IMR-90 (cell line): Measurements from ENCODE around the gene RBFOX1. TPM values are rescaled to one million over a fixed set of nuclear protein-coding genes. Genes with fewer than 3 reads are reported as not detected.

Source experiments
- ATAC-seq: fragments of 200-7000 bp; cut with Tn5 transposase; 2 replicates; pipeline ENCODE4 v1.9.1; 2020; ENCODE audit warnings: low read depth, mild to moderate bottlenecking, moderate library complexity
- BruUV-seq: library from RNA; stranded (reverse); fragments of 400-500 nt; replicated peaks from 2 replicates; lab custom pipeline; 2021; lab: Mats Ljungman, UMichigan
- CTCF ChIA-PET: fragments of 300-600 bp; formaldehyde crosslinking; extraction: SDS; loops from one replicate; lab custom pipeline; 2021; ENCODE audit warnings: antibody characterized with exemption; lab: Yijun Ruan, JAX
- POLR2A ChIA-PET: fragments of 300-600 bp; sonication (Branson Sonifier 250); formaldehyde crosslinking; loops from one replicate; lab custom pipeline; 2022; ENCODE audit warnings: antibody characterized with exemption; ENCODE audit not compliant: unreplicated experiment; lab: Charles Lee
- DNase-seq: peaks from one replicate; pipeline ENCODE4 v3.0.0; 2013
- H2AFZ ChIP-seq: replicated peaks from 2 replicates; pipeline ENCODE3; 2013; ENCODE audit warnings: low read length, mild to moderate bottlenecking; ENCODE audit not compliant: poor library complexity
- H2AK5ac ChIP-seq: 2 replicates; pipeline ENCODE4 v1.6.1; 2013; ENCODE audit warnings: low read depth, low read length, inconsistent platforms
- H2AK9ac ChIP-seq: replicated peaks from 2 replicates; pipeline ENCODE3; 2013; ENCODE audit warnings: mild to moderate bottlenecking, low read depth, low read length, moderate library complexity; ENCODE audit not compliant: poor library complexity
- H2BK120ac ChIP-seq: 2 replicates; pipeline ENCODE4 v1.6.1; 2013; ENCODE audit warnings: low read depth, low read length, inconsistent platforms
- H2BK15ac ChIP-seq: 3 replicates; pipeline ENCODE4 v1.6.1; 2013; ENCODE audit warnings: low read depth, low read length, inconsistent platforms
- H2BK20ac ChIP-seq: 2 replicates; pipeline ENCODE4 v1.6.1; 2013; ENCODE audit warnings: low read depth, mild to moderate bottlenecking, inconsistent platforms, low read length, moderate library complexity
- H2BK5ac ChIP-seq: 2 replicates; pipeline ENCODE4 v1.6.1; 2013; ENCODE audit warnings: mild to moderate bottlenecking, low read depth, low read length, inconsistent platforms; ENCODE audit not compliant: poor library complexity, severe bottlenecking
- H3K14ac ChIP-seq: replicated peaks from 2 replicates; pipeline ENCODE4 v1.6.1; 2013; ENCODE audit warnings: low read depth, low read length, inconsistent platforms
- H3K18ac ChIP-seq: 2 replicates; pipeline ENCODE4 v1.6.1; 2013; ENCODE audit warnings: low read depth, low read length, control low read depth
- H3K23ac ChIP-seq: 2 replicates; pipeline ENCODE4 v1.6.1; 2013; ENCODE audit warnings: low read depth, low read length, inconsistent platforms
- H3K27ac ChIP-seq: 2 replicates; pipeline ENCODE4 v1.5.1; 2013; ENCODE audit warnings: mild to moderate bottlenecking, control low read depth, low read length; ENCODE audit not compliant: insufficient read depth
- H3K27me3 ChIP-seq: 2 replicates; pipeline ENCODE4 v1.6.1; 2013; ENCODE audit warnings: low read length; ENCODE audit not compliant: control insufficient read depth, insufficient read depth
- H3K36me3 ChIP-seq: 2 replicates; pipeline ENCODE4 v1.6.1; 2013; ENCODE audit warnings: low read length, mixed read lengths; ENCODE audit not compliant: control insufficient read depth, insufficient read depth
- H3K4ac ChIP-seq: 2 replicates; pipeline ENCODE4 v1.6.1; 2013; ENCODE audit warnings: low read depth, low read length, inconsistent platforms
- H3K4me1 ChIP-seq: 2 replicates; pipeline ENCODE4 v1.6.1; 2013; ENCODE audit warnings: low read length, mixed read lengths; ENCODE audit not compliant: control insufficient read depth, insufficient read depth
- H3K4me2 ChIP-seq: 2 replicates; pipeline ENCODE4 v1.6.1; 2013; ENCODE audit warnings: low read depth, mild to moderate bottlenecking, control low read depth, low read length, moderate library complexity
- H3K4me3 ChIP-seq: 2 replicates; pipeline ENCODE4 v1.5.1; 2013; ENCODE audit warnings: low read depth, mild to moderate bottlenecking, control low read depth, low read length, moderate library complexity; ENCODE audit not compliant: insufficient read depth
- H3K56ac ChIP-seq: 2 replicates; pipeline ENCODE4 v1.6.1; 2013; ENCODE audit warnings: low read length, inconsistent platforms; ENCODE audit not compliant: insufficient read depth; ENCODE audit errors: extremely low read depth
- H3K79me1 ChIP-seq, 2 experiments: 2 replicates each; pipeline ENCODE4 v1.6.1; 2013; ENCODE audit warnings: low read length in 2 of 2, inconsistent platforms in 1 of 2, low read depth in 1 of 2
- H3K9ac ChIP-seq: 2 replicates; pipeline ENCODE4 v1.6.1; 2013; ENCODE audit warnings: low read depth, low read length, control low read depth
- H3K9me1 ChIP-seq: 2 replicates; pipeline ENCODE4 v1.6.1; 2013; ENCODE audit warnings: low read length, inconsistent platforms; ENCODE audit not compliant: insufficient read depth
- H3K9me3 ChIP-seq: 2 replicates; pipeline ENCODE4 v1.6.1; 2013; ENCODE audit warnings: low read length; ENCODE audit not compliant: control insufficient read depth, insufficient read depth
- H4K20me1 ChIP-seq: 2 replicates; pipeline ENCODE4 v1.6.1; 2013; ENCODE audit warnings: low read length, inconsistent platforms; ENCODE audit not compliant: insufficient read depth
- H4K5ac ChIP-seq: 2 replicates; pipeline ENCODE4 v1.6.1; 2013; ENCODE audit warnings: mild to moderate bottlenecking, low read depth, low read length, control low read depth
- H4K8ac ChIP-seq, 2 experiments: 2 replicates each; pipeline ENCODE4 v1.6.1; 2013; ENCODE audit warnings: low read depth in 2 of 2, low read length in 2 of 2, control low read depth in 1 of 2, inconsistent platforms in 1 of 2
- H4K91ac ChIP-seq: 2 replicates; pipeline ENCODE4 v1.6.1; 2013; ENCODE audit warnings: low read depth, low read length, inconsistent platforms; ENCODE audit not compliant: insufficient read depth
- BHLHE40 ChIP-seq: fragments of 150-350 bp; IDR thresholded peaks from 2 replicates; pipeline ENCODE4 v1.6.1; 2016; ENCODE audit warnings: mild to moderate bottlenecking, low read depth, low read length
- CEBPB ChIP-seq: IDR thresholded peaks from 2 replicates; pipeline ENCODE4 v1.6.1; 2012; ENCODE audit warnings: low read depth, low read length, improper control_type of control experiment
- FOS ChIP-seq: fragments of 150-350 bp; IDR thresholded peaks from 2 replicates; pipeline ENCODE4 v1.6.1; 2016; ENCODE audit warnings: low read depth, low read length
- MAFK ChIP-seq: IDR thresholded peaks from 2 replicates; pipeline ENCODE4 v1.6.1; 2012; ENCODE audit warnings: low read depth, low read length, improper control_type of control experiment
- NFE2L2 ChIP-seq: fragments of 150-350 bp; IDR thresholded peaks from 2 replicates; pipeline ENCODE4 v1.6.1; 2016; ENCODE audit warnings: low read depth, mild to moderate bottlenecking, low read length
- POLR2A ChIP-seq: IDR thresholded peaks from 2 replicates; pipeline ENCODE4 v1.6.1; 2012; ENCODE audit warnings: mild to moderate bottlenecking, low read depth, low read length
- RFX5 ChIP-seq: IDR thresholded peaks from 2 replicates; pipeline ENCODE4 v1.8.0; 2012; ENCODE audit warnings: low read depth, mild to moderate bottlenecking, low read length, moderate library complexity
- WGBS, 2 experiments: methylation state at CpG; one replicate each; pipeline versions ENCODE4 v1.1.5 to v1.1.7; 2013; ENCODE audit warnings: missing lambda C conversion rate in 2 of 2; ENCODE audit not compliant: insufficient read length in 1 of 2; ENCODE audit errors: extremely low coverage in 2 of 2; 5-methylcytosine and 5-hydroxymethylcytosine counted together
- dilution Hi-C: fragments of 300-500 bp; cut with HindIII; formaldehyde crosslinking; loops from one replicate; pipeline ENCODE4 v1.14.3; 2018; ENCODE audit warnings: low sequenced_read_pairs; ENCODE audit not compliant: unreplicated experiment
- in situ Hi-C: fragments of 300-500 bp; cut with MboI; formaldehyde crosslinking; loops from 3 replicates; pipeline ENCODE4 v1.14.3; 2019; ENCODE audit warnings: low sequenced_read_pairs, inconsistent platforms, mixed read lengths
- intact Hi-C: fragments of 100-400 bp; cut with micrococcal nuclease; formaldehyde crosslinking; loops from 2 replicates; pipeline ENCODE4 v1.10.0; 2022
- polyA plus RNA-seq, 3 experiments: library from polyadenylated mRNA; depleted of rRNA; stranded (reverse); fragments of >200 nt; gene quantifications; 2 replicates each; pipeline ENCODE4 v1.2.3, GENCODE V29; 2012; ENCODE audit warnings: low replicate concordance in 1 of 3
- total RNA-seq: library from RNA; depleted of rRNA; stranded (reverse); fragments of >200 nt; gene quantifications from 2 replicates; pipeline ENCODE4 v1.2.3, GENCODE V29; 2012
- TF ChIP-seq, protein P1 (sequence below): fragments of 150-350 bp; IDR thresholded peaks from 2 replicates; pipeline ENCODE4 v1.6.1; 2016; ENCODE audit warnings: low read depth, mild to moderate bottlenecking, low read length, moderate library complexity, borderline replicate concordance

RBFOX1 gene
- total and polyA plus RNA-seq, 2 of the 4 experiments (the other 2 are of a cell fraction) = not detected

DNA sequence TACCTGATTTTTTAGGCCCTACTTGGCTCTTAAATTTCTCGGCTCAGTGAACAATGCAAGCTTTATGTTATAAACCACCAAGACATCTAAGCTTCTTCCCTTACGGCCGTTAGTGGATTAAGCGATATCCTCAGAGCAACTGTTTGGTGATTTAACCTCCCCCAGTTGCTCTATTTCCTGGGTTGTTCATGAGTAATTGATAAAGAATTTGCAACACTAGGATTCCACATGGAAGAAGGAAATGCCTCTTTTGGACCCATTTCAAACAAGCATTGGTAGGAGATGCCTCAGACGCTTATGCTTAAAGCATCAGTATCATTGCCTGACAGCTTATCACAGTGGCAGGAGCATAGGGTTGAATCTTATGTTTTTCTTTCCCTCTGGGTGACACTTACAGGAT lies 65.3 kb downstream of the RBFOX1 start:
- no peak overlapping the region for H4K8ac ChIP-seq
- H2AK9ac ChIP-seq = no peak overlapping the region
- ChIA-PET CTCF (no interaction called here), POLR2A (no interaction called here)
- H4K5ac ChIP-seq = no peak overlapping the region
- H3K27ac ChIP-seq = no peak overlapping the region
- H3K4ac ChIP-seq = no peak overlapping the region
- no peak overlapping the region for H4K91ac ChIP-seq
- no peaks in the 10 kb centered on the region for H3K36me3 ChIP-seq
- H2BK15ac ChIP-seq = no peak overlapping the region
- WGBS, 2 experiments = no CpG with 5 or more reads among the region's 5 CpGs
- no peak overlapping the region for H3K14ac ChIP-seq
- no peak overlapping the region for H3K56ac ChIP-seq
- H3K9ac ChIP-seq = no peak overlapping the region
- dilution Hi-C loops = no loop called here
- no peak overlapping the region for H2AK5ac ChIP-seq
- H3K23ac ChIP-seq = no peak overlapping the region
- H3K4me2 ChIP-seq = no peak overlapping the region
- ATAC-seq (no peak), DNase-seq (no peak)
- H3K27me3 ChIP-seq = no peaks in the 10 kb centered on the region
- no peak overlapping the region for H3K18ac ChIP-seq
- intact Hi-C loops = no loop called here
- BruUV-seq = no TSS peak
- peaks cover 8% of the 10 kb centered on the region; the same call in 1 of the 2 replicates for H3K9me3 ChIP-seq
- TF ChIP-seq NFE2L2 (no peak), BHLHE40 (no peak), MAFK (no peak), RFX5 (no peak), POLR2A (no peak), CEBPB (no peak), FOS (no peak)
- TF ChIP-seq, protein P1, sequence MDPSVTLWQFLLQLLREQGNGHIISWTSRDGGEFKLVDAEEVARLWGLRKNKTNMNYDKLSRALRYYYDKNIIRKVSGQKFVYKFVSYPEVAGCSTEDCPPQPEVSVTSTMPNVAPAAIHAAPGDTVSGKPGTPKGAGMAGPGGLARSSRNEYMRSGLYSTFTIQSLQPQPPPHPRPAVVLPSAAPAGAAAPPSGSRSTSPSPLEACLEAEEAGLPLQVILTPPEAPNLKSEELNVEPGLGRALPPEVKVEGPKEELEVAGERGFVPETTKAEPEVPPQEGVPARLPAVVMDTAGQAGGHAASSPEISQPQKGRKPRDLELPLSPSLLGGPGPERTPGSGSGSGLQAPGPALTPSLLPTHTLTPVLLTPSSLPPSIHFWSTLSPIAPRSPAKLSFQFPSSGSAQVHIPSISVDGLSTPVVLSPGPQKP = no peak
- H2BK120ac ChIP-seq = no peak overlapping the region
- no peak overlapping the region for H2BK5ac ChIP-seq
- no peaks in the 10 kb centered on the region for H3K9me1 ChIP-seq
- H2BK20ac ChIP-seq = no peak overlapping the region
- H2AFZ ChIP-seq = no peak overlapping the region
- no peaks in the 10 kb centered on the region for H3K79me1 ChIP-seq
- in situ Hi-C loops = no loop called here
- no peak overlapping the region for H3K4me3 ChIP-seq
- no peaks in the 10 kb centered on the region for H4K20me1 ChIP-seq
- no peaks in the 10 kb centered on the region for H3K4me1 ChIP-seq
